ENCODE results near the gene ADCY7. TPM values are rescaled to one million over a fixed set of nuclear protein-coding genes. Genes with fewer than 3 reads are reported as not detected.

Gene ADCY7
- total and polyA plus RNA-seq, 9 of the 15 experiments (the other 6 are each of a cell fraction or from before 2014, with no cell fraction given): 2.3 to 108 (median 28.6) TPM

DNA sequence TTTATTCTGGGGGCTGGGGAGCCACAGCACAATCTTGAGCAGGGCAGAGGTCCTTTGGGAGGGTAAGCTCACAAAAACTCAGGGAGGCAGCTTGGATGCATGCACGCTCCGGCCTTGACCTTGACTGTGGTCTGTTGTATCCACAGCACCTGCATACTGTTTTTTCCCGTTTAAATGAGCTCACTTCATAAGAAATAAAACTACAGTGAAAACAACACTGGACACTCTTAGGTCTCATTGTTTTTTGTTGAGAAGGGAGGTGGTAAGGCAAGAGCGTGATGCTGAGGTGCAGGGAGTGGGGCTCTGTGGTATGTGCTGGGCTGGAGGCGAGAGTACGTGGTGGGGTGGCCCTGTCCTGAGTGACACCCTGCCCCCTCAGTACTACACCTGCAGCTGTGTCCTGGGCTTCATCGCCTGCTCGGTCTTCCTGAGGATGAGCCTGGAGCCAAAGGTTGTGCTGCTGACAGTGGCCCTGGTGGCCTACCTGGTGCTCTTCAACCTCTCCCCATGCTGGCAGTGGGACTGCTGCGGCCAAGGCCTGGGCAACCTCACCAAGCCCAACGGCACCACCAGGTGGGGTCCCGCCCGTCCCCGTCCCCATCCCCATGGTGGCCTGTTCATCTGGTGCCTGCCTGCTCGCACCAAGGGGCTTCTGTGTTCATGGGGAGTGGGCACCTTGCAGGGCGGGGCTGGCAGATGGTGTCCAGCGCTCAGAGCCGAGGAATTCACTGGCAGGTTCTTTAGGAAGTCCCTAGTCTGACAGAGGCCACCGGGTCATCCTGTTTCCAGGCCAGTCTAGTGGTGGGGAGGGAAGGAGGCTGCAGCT lies 44.2 kb downstream of the ADCY7 start:
- H3K9me1 ChIP-seq (ENCODE audit: control insufficient read depth, insufficient read depth, low read length): peaks cover 2% of the 10 kb centered on the region
- no peaks in the 10 kb centered on the region for H3K9me3 ChIP-seq (replicated peaks; ENCODE audit: control insufficient read depth, insufficient read depth, low read depth, low read length)
- no peaks in the 10 kb centered on the region for H3K27me3 ChIP-seq (ENCODE audit: control insufficient read depth in 2 of 2, insufficient read depth in 2 of 2, low read length in 2 of 2)
- no peak overlapping the region for H3K4me3 ChIP-seq
- H3K4me1 ChIP-seq (replicated peaks in 1 of 2; ENCODE audit: control insufficient read depth in 2 of 2, insufficient read depth in 2 of 2, low read length in 2 of 2): peaks cover 0 to 28% of the 10 kb centered on the region in 2 experiments; a peak in 2 of 5 replicates
- intact Hi-C loops (cut with micrococcal nuclease) (no loop called here), in situ Hi-C loops (cut with MboI) (no loop called here)
- ATAC-seq (no peak), FAIRE-seq (no peak), DNase-seq (ENCODE audit: extremely low read depth in 1 of 4, low spot score in 3 of 4) (no peak)
- TF ChIP-seq POLR2B (IDR thresholded peaks at IDR 0.05; ENCODE audit: low read depth, partially characterized antibody) (peak; percentile 14), POLR2G (IDR thresholded peaks at IDR 0.05; ENCODE audit: low read depth, low read length) (peak; percentile 77), GMEB1 (CRISPR knock-in tag; IDR thresholded peaks at IDR 0.05) (no peak), POLR2A (conservative IDR thresholded peaks at IDR 0.05) (0 out of 2 replicates have a peak, but pooled peaks have one; percentile 8), FOXJ2 (tag; IDR thresholded peaks at IDR 0.05) (no peak), RBM22 (IDR thresholded peaks at IDR 0.05; ENCODE audit: low read depth, low read length, poor library complexity, severe bottlenecking) (peak; percentile 57), POLR3A (IDR thresholded peaks at IDR 0.05; ENCODE audit: borderline replicate concordance, extremely low read depth, insufficient read depth, insufficient read length) (no peak), LCOR (CRISPR knock-in tag; IDR thresholded peaks at IDR 0.05) (no peak)
- POLR2A ChIA-PET: interaction anchor here (1.0 kb wide), 2 partner anchors 23 to 28 kb away, joined by 4 read pairs; no protein-coding TSS in a partner anchor
- H2AFZ ChIP-seq (ENCODE audit: low read depth, low read length): no peak overlapping the region
- WGBS (ENCODE audit: insufficient coverage, low coverage, missing lambda C conversion rate): 89% methylated on average over 15 of the region's 18 CpGs
- no peak overlapping the region for H3K4me2 ChIP-seq (ENCODE audit: insufficient read depth, low read length)
- no peaks in the 10 kb centered on the region; the same call in 1 of the 2 replicates for H4K20me1 ChIP-seq (replicated peaks; ENCODE audit: control insufficient read depth, insufficient read depth, low read length)
- H3K36me3 ChIP-seq (ENCODE audit: control insufficient read depth, insufficient read depth, low read length): peaks cover 93% of the 10 kb centered on the region; the same call in 2 of the 3 replicates
- no TSS peak for BruUV-seq (replicated peaks)
- CTCF ChIA-PET (ENCODE audit: low intra/inter-chr PET ratio): no interaction called here
- H3K79me2 ChIP-seq (ENCODE audit: control insufficient read depth, insufficient read depth, low read length): no peaks in the 10 kb centered on the region
- H3K27ac ChIP-seq (ENCODE audit: extremely low read depth, low read depth, low read length): no peak overlapping the region
- H3K9ac ChIP-seq (ENCODE audit: insufficient read depth in 1 of 2, low read depth in 2 of 2, low read length in 2 of 2): no peak overlapping the region; a peak in 1 of 4 replicates
